ENCODE data around the gene ADARB2.

The ADARB2 gene

GRCh38 chr10:1395481-1396296, 341.6 kb downstream of the ADARB2 start:
- no peak for DNase-seq (ENCODE audit: low read depth, low spot score)
- ChIA-PET POLR2A (no interaction called here), CTCF (no interaction called here)

GRCh38 chr10:1395025-1395480, 342.3 kb downstream of the ADARB2 start:
- CTCF ChIA-PET: no interaction called here
- DNase-seq (ENCODE audit: low read depth, low spot score): no peak

More at GRCh38 chr10:1395481-1396296, 341.6 kb downstream of the ADARB2 start:
- no peak overlapping the region for H3K4me3 ChIP-seq (ENCODE audit: low read depth, low read length)
- TF ChIP-seq CTCF (IDR thresholded peaks at IDR 0.05; ENCODE audit: insufficient read depth, low read length, missing control alignments): no peak

GRCh38 chr10:1394155-1394912, 343.0 kb downstream of the ADARB2 start:
- ChIA-PET CTCF (no interaction called here), POLR2A (no interaction called here)
- TF ChIP-seq CTCF (IDR thresholded peaks at IDR 0.05; ENCODE audit: insufficient read depth, low read length, missing control alignments): no peak
- no peak overlapping the region for H3K4me3 ChIP-seq (ENCODE audit: low read depth, low read length)
- DNase-seq (ENCODE audit: low read depth, low spot score): no peak

More at GRCh38 chr10:1395025-1395480, 342.3 kb downstream of the ADARB2 start:
- POLR2A ChIA-PET: no interaction called here
- no peak overlapping the region for H3K4me3 ChIP-seq (ENCODE audit: low read depth, low read length)
- TF ChIP-seq CTCF (IDR thresholded peaks at IDR 0.05; ENCODE audit: insufficient read depth, low read length, missing control alignments): no peak

GRCh38 chr10:1393481-1393880, 343.8 kb downstream of the ADARB2 start:
- ChIA-PET CTCF (no interaction called here), POLR2A (no interaction called here)
- no peak overlapping the region for H3K4me3 ChIP-seq (ENCODE audit: low read depth, low read length)
- no peak for DNase-seq (ENCODE audit: low read depth, low spot score)
- no peak for TF ChIP-seq CTCF (IDR thresholded peaks at IDR 0.05; ENCODE audit: insufficient read depth, low read length, missing control alignments)

- CTCF ChIA-PET: no interaction called here
- H3K4me3 ChIP-seq (ENCODE audit: low read depth, low read length): no peak overlapping the region
- POLR2A ChIA-PET: no interaction called here
- no peak for DNase-seq (ENCODE audit: low read depth, low spot score)
- TF ChIP-seq CTCF (IDR thresholded peaks at IDR 0.05; ENCODE audit: insufficient read depth, low read length, missing control alignments): no peak
Observed at GRCh38 chr10:1392127-1392526, 345.2 kb downstream of the ADARB2 start.

- TF ChIP-seq CTCF (IDR thresholded peaks at IDR 0.05; ENCODE audit: insufficient read depth, low read length, missing control alignments): no peak
- CTCF ChIA-PET: no interaction called here
- POLR2A ChIA-PET: no interaction called here
- no peak overlapping the region for H3K4me3 ChIP-seq (ENCODE audit: low read depth, low read length)
- no peak for DNase-seq (ENCODE audit: low read depth, low spot score)
Observed at GRCh38 chr10:1390200-1390599, 347.1 kb downstream of the ADARB2 start.

Measured in AG04449 (cell line).